Right lobe of liver (tissue), 4 donors: ENCODE results near the gene NRXN3.

Experiments used
- CTCF ChIP-seq, 4 donors: fragments of 200-600 bp in 3 of 4; fragments of 450-650 bp in 1 of 4; IDR thresholded peaks; one replicate each; pipeline versions ENCODE4 v1.5.1 to v1.8.0; 2016 to 2022; ENCODE audit warnings: antibody characterized with exemption in 4 of 4, mild to moderate bottlenecking in 2 of 4
- POLR2A ChIP-seq: fragments of 450-650 bp; IDR thresholded peaks from one replicate; pipeline ENCODE4 v1.6.1; 2017; ENCODE audit warnings: antibody characterized with exemption, mild to moderate bottlenecking
- donor health status: DM: no; HTN: no; CAD: no.
- donor health status: DM: no; HTN: no; CAD: no.
- donor health status: DM: no; HTN: yes; CAD: no.

GRCh38 chr14:78443834-78444233 lies 273.7 kb downstream of the NRXN3 start:
- TF ChIP-seq CTCF (IDR thresholded peaks at IDR 0.05) = no peak
- TF ChIP-seq POLR2A = no peak
